H1 (cell line): ENCODE data around the gene MAP2K2. TPM values are rescaled to one million over a fixed set of nuclear protein-coding genes. Genes with fewer than 3 reads are reported as not detected.

Experiments used
- CTCF ChIA-PET: fragments of 300-600 bp; sonication (Branson Sonifier 250); formaldehyde crosslinking; loops from one replicate; lab custom pipeline; 2021; ENCODE audit not compliant: partially characterized antibody; lab: Charles Lee
- POLR2A ChIA-PET: fragments of 300-600 bp; sonication (Branson Sonifier 250); formaldehyde crosslinking; loops from one replicate; lab custom pipeline; 2021; ENCODE audit warnings: inconsistent platforms; ENCODE audit not compliant: partially characterized antibody; lab: Charles Lee
- DNase-seq, 2 experiments: peaks; one replicate each; pipeline versions ENCODE4 v3.0.0 to v3.0.0-alpha.2; 2010 to 2022; ENCODE audit warnings: low spot score in 2 of 2, low read depth in 1 of 2, mixed read lengths in 1 of 2
- FAIRE-seq: peaks from 2 replicates; lab custom pipeline; 2011; peaks lifted over from hg19 to GRCh38; lab: Jason Lieb, UNC
- H2AFZ ChIP-seq: 2 replicates; pipeline ENCODE4 v1.8.1; 2012; ENCODE audit warnings: low read length, inconsistent platforms
- H2AK5ac ChIP-seq: 2 replicates; pipeline ENCODE4 v1.6.1; 2013; ENCODE audit warnings: low read depth, low read length
- H2BK120ac ChIP-seq: replicated peaks from 2 replicates; pipeline ENCODE3; 2013; ENCODE audit warnings: low read depth, low read length, inconsistent platforms
- H2BK12ac ChIP-seq: 2 replicates; pipeline ENCODE4 v1.6.1; 2013; ENCODE audit warnings: low read depth, low read length
- H2BK15ac ChIP-seq: 2 replicates; pipeline ENCODE4 v1.6.1; 2013; ENCODE audit warnings: low read length
- H2BK20ac ChIP-seq: 2 replicates; pipeline ENCODE4 v1.6.1; 2013; ENCODE audit warnings: low read length
- H2BK5ac ChIP-seq: 2 replicates; pipeline ENCODE4 v1.6.1; 2013; ENCODE audit warnings: low read depth, low read length
- H3K14ac ChIP-seq: 2 replicates; pipeline ENCODE4 v1.6.1; 2013; ENCODE audit warnings: inconsistent platforms; ENCODE audit not compliant: insufficient read length
- H3K18ac ChIP-seq: 2 replicates; pipeline ENCODE4 v1.6.1; 2013; ENCODE audit warnings: low read length; ENCODE audit errors: extremely low read depth
- H3K23ac ChIP-seq: 2 replicates; pipeline ENCODE4 v1.6.1; 2013; ENCODE audit warnings: inconsistent platforms; ENCODE audit not compliant: insufficient read length
- H3K23me2 ChIP-seq: 2 replicates; pipeline ENCODE4 v1.6.1; 2013; ENCODE audit warnings: low read depth, low read length
- H3K27ac ChIP-seq: 2 replicates; pipeline ENCODE4 v1.6.1; 2011; ENCODE audit warnings: low read depth, low read length, inconsistent platforms
- H3K27me3 ChIP-seq, 4 experiments: replicated peaks in 1 of 4; 1 replicate in 1 of 4; 2 replicates in 3 of 4; pipeline versions ENCODE4 v1.6.1 to v1.8.1; 2011 to 2013; ENCODE audit warnings: low read length in 3 of 4, mild to moderate bottlenecking in 3 of 4, inconsistent platforms in 2 of 4, mixed read lengths in 2 of 4, moderate library complexity in 1 of 4; ENCODE audit not compliant: control insufficient read depth in 3 of 4, insufficient read depth in 3 of 4; ENCODE audit errors: extremely low read depth in 1 of 4
- H3K36me3 ChIP-seq, 4 experiments: 2 replicates each; pipeline versions ENCODE4 v1.6.1 to v1.8.1; 2011 to 2013; ENCODE audit warnings: mild to moderate bottlenecking in 4 of 4, low read length in 3 of 4, moderate library complexity in 2 of 4, control low read depth in 1 of 4, inconsistent platforms in 1 of 4; ENCODE audit not compliant: insufficient read depth in 4 of 4, control insufficient read depth in 2 of 4
- H3K4ac ChIP-seq: replicated peaks from 2 replicates; pipeline ENCODE3; 2013; ENCODE audit warnings: low read length, low read depth, mixed read lengths, inconsistent platforms; ENCODE audit not compliant: insufficient read length
- H3K4me1 ChIP-seq, 4 experiments: replicated peaks in 1 of 4; 1 replicate in 1 of 4; 2 replicates in 3 of 4; pipeline versions ENCODE4 v1.6.1 to v1.8.1; 2011 to 2013; ENCODE audit warnings: low read length in 3 of 4, inconsistent platforms in 2 of 4, mixed read lengths in 1 of 4; ENCODE audit not compliant: insufficient read depth in 4 of 4, control insufficient read depth in 3 of 4
- H3K4me2 ChIP-seq, 2 experiments: 2 replicates each; pipeline versions ENCODE4 v1.6.1 to v1.8.1; 2011 to 2013; ENCODE audit warnings: low read depth in 2 of 2, low read length in 2 of 2, control low read depth in 1 of 2, inconsistent platforms in 1 of 2, mild to moderate bottlenecking in 1 of 2; ENCODE audit not compliant: insufficient read depth in 1 of 2
- H3K4me3 ChIP-seq, 4 experiments: fragments of 200-600, 300-600 bp in 1 of 4; sonication (generic), shearing (Covaris generic), sonication (Bioruptor Twin) in 1 of 4; 2 replicates each; pipeline versions ENCODE4 v1.5.1 to v1.8.1; 2011 to 2016; ENCODE audit warnings: low read length in 4 of 4, low read depth in 3 of 4, control low read depth in 2 of 4, inconsistent platforms in 2 of 4, mild to moderate bottlenecking in 2 of 4, mixed read lengths in 1 of 4, moderate library complexity in 1 of 4; ENCODE audit not compliant: insufficient read depth in 2 of 4; ENCODE audit errors: extremely low read depth in 1 of 4
- H3K56ac ChIP-seq: replicated peaks from 2 replicates; pipeline ENCODE3; 2013; ENCODE audit warnings: low read depth, mild to moderate bottlenecking, mixed read lengths, low read length, inconsistent platforms; ENCODE audit not compliant: insufficient read length
- H3K79me1 ChIP-seq: 2 replicates; pipeline ENCODE4 v1.6.1; 2013; ENCODE audit warnings: low read depth, low read length, control low read depth
- H3K79me2 ChIP-seq, 2 experiments: 2 replicates each; pipeline versions ENCODE4 v1.6.1 to v1.8.1; 2012 to 2013; ENCODE audit warnings: low read length in 2 of 2, mild to moderate bottlenecking in 2 of 2, inconsistent platforms in 1 of 2; ENCODE audit not compliant: insufficient read depth in 2 of 2, control insufficient read depth in 1 of 2
- H3K9ac ChIP-seq, 4 experiments: replicated peaks in 1 of 4; 1 replicate in 1 of 4; 2 replicates in 3 of 4; pipeline versions ENCODE4 v1.6.1 to v1.8.1; 2011 to 2013; ENCODE audit warnings: low read depth in 3 of 4, low read length in 3 of 4, control low read depth in 2 of 4, mild to moderate bottlenecking in 2 of 4, moderate library complexity in 2 of 4, inconsistent platforms in 1 of 4; ENCODE audit errors: extremely low read depth in 1 of 4
- H3K9me3 ChIP-seq, 2 experiments: 2 replicates each; pipeline versions ENCODE4 v1.6.1 to v1.8.1; 2012 to 2013; ENCODE audit warnings: mild to moderate bottlenecking in 2 of 2, moderate library complexity in 2 of 2, control low read depth in 1 of 2, inconsistent platforms in 1 of 2, low read depth in 1 of 2, low read length in 1 of 2, mixed read lengths in 1 of 2; ENCODE audit not compliant: insufficient read depth in 2 of 2
- H4K20me1 ChIP-seq, 2 experiments: replicated peaks in 1 of 2; 2 replicates each; pipeline versions ENCODE3 to v1.8.1; 2011 to 2013; ENCODE audit warnings: inconsistent platforms in 2 of 2, low read length in 2 of 2, mild to moderate bottlenecking in 1 of 2; ENCODE audit not compliant: insufficient read depth in 2 of 2, control insufficient read depth in 1 of 2
- H4K5ac ChIP-seq: 2 replicates; pipeline ENCODE4 v1.6.1; 2013; ENCODE audit warnings: low read length, low read depth, mixed read lengths, inconsistent platforms; ENCODE audit not compliant: insufficient read length
- H4K8ac ChIP-seq: 2 replicates; pipeline ENCODE4 v1.8.0; 2013; ENCODE audit warnings: mild to moderate bottlenecking, moderate library complexity, low read length, inconsistent platforms; ENCODE audit not compliant: insufficient read depth; ENCODE audit errors: extremely low read depth
- H4K91ac ChIP-seq: replicated peaks from 2 replicates; pipeline ENCODE3; 2013; ENCODE audit warnings: low read length, mixed read lengths, inconsistent platforms; ENCODE audit not compliant: insufficient read length
- RNF2 ChIP-seq: fragments of 200-900, 300-1000 bp; sonication (generic); IDR thresholded peaks from 2 replicates; pipeline ENCODE4 v1.7.1; 2016; ENCODE audit warnings: borderline replicate concordance, low read depth, mild to moderate bottlenecking, antibody characterized with exemption, low read length; ENCODE audit not compliant: poor library complexity, severe bottlenecking; ENCODE audit errors: missing control alignments
- WGBS, 2 experiments: shearing (Covaris generic) in 1 of 2; methylation state at CpG; one replicate each; pipeline versions ENCODE4 v1.1.6 to v1.1.7; 2013 to 2015; ENCODE audit warnings: low lambda C conversion rate in 2 of 2, mixed read lengths in 2 of 2, inconsistent platforms in 1 of 2, low coverage in 1 of 2, missing lambda C conversion rate in 1 of 2; ENCODE audit not compliant: insufficient replicate concordance in 2 of 2, insufficient coverage in 1 of 2, insufficient read length in 1 of 2; ENCODE audit errors: extremely low coverage in 1 of 2, missing lambda C conversion rate in 1 of 2; 5-methylcytosine and 5-hydroxymethylcytosine counted together
- polyA plus RNA-seq, 7 experiments: library from polyadenylated mRNA; depleted of rRNA in 3 of 7; stranded (reverse) in 5 of 7; unstranded in 2 of 7; fragments of >200 nt in 5 of 7; fragments of 200-250 nt in 2 of 7; gene quantifications; 1 replicate in 5 of 7; 2 replicates in 1 of 7; 4 replicates in 1 of 7; pipeline versions ENCODE4 v1.2.1 to v1.2.3, GENCODE V29; 2011 to 2013; ENCODE audit warnings: missing spikeins in 2 of 7, mixed read lengths in 2 of 7
- total RNA-seq: library from RNA; stranded (reverse); fragmentation: NEBNext Ultra II Directional; extraction: Animal tissue kit (Norgen Biotek cat#: 25700); gene quantifications from 2 replicates; pipeline ENCODE4 v1.2.1, GENCODE V29; 2021

The MAP2K2 gene
- total and polyA plus RNA-seq, 2 of the 8 experiments (the other 6 are each of a cell fraction or from before 2014, with no cell fraction given) = 111 to 162 TPM

- H4K91ac ChIP-seq = no peak overlapping the region
- no peaks in the 10 kb centered on the region for H3K36me3 ChIP-seq
- no peak overlapping the region for H2AK5ac ChIP-seq
- no peak overlapping the region for H2BK15ac ChIP-seq
- H3K4ac ChIP-seq = no peak overlapping the region
- H3K9me3 ChIP-seq = no peaks in the 10 kb centered on the region
- H3K27ac ChIP-seq = no peak overlapping the region
- DNase-seq (no peak), FAIRE-seq (no peak)
- no peak overlapping the region for H2AFZ ChIP-seq
- H3K4me3 ChIP-seq = no peak overlapping the region
- WGBS, 2 experiments = 97% methylated on average over 8 of the region's 8 CpGs; no CpG with 5 or more reads in 1 of the 2 experiments
- H2BK120ac ChIP-seq = no peak overlapping the region
- H3K79me1 ChIP-seq = no peaks in the 10 kb centered on the region
- no peak overlapping the region for H3K18ac ChIP-seq
- H4K5ac ChIP-seq = no peak overlapping the region
- POLR2A ChIA-PET = interaction anchor here (0.6 kb wide), 1 partner anchor 110 kb away, joined by 3 read pairs; the partner anchor contains the start of gene YJU2
- no peak overlapping the region for H3K56ac ChIP-seq
- no peaks in the 10 kb centered on the region for H3K27me3 ChIP-seq
- no peaks in the 10 kb centered on the region for H4K20me1 ChIP-seq
- H2BK12ac ChIP-seq = no peak overlapping the region
- no peak overlapping the region for H2BK5ac ChIP-seq
- H4K8ac ChIP-seq = no peak overlapping the region
- H3K79me2 ChIP-seq = no peaks in the 10 kb centered on the region
- CTCF ChIA-PET = interaction anchor here (7.1 kb wide), 1 partner anchor 15 kb away, joined by 79 read pairs; the partner anchor contains the start of gene CREB3L3
- no peak for TF ChIP-seq RNF2
- TF ChIP-seq, all 59 proteins: peak for 0
- no peak overlapping the region for H3K14ac ChIP-seq
- no peak overlapping the region for H3K9ac ChIP-seq
- no peak overlapping the region for H3K4me2 ChIP-seq
- no peak overlapping the region for H2BK20ac ChIP-seq
- H3K4me1 ChIP-seq = no peaks in the 10 kb centered on the region; a peak in 1 of 7 replicates
- H3K23ac ChIP-seq = no peak overlapping the region
- H3K23me2 ChIP-seq = no peaks in the 10 kb centered on the region
Measured at GRCh38 chr19:4136680-4137088, 12.8 kb upstream of the MAP2K2 start.
